Choroid plexus epithelial cell (primary cell): ENCODE measurements around the gene NRBF2.
"Not testable (repeated sequence)": the region's sequence is repeated elsewhere in the genome, so short reads cannot be mapped to it uniquely, and the experiment has no call there.

ENCODE experiments used
- DNase-seq: peaks from one replicate; pipeline ENCODE4 v3.0.0-alpha.2; 2010; ENCODE audit warnings: low read depth
- H3K4me3 ChIP-seq: 2 replicates; pipeline ENCODE4 v1.5.1; 2011; ENCODE audit warnings: low read depth, mild to moderate bottlenecking, control low read depth, low read length, moderate library complexity
- TF ChIP-seq, protein P1 (sequence below): conservative IDR thresholded peaks from 2 replicates; pipeline ENCODE4 v1.5.1; 2011; ENCODE audit warnings: low read depth, mild to moderate bottlenecking, control low read depth, inconsistent platforms, low read length, moderate library complexity

NRBF2 gene

DNA sequence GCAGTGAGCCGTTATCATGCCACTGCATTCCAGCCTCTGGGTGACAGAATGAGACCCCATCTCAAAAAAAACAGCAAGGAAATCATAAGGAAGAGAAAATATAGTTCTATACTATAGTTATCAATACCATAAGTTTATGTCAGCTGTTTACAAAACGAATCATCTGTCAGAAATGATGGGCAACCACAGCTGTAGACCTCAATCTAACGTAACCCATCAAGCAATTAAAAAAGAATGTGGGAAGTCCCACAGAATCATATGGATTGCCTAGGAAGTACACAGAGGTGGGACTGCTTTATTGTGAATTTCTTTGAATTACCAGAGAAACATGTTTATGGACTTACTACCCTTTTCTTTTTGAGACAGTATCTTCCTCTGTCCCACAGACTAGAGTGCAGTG, 6.9 kb downstream of the NRBF2 start:
- TF ChIP-seq, protein P1, sequence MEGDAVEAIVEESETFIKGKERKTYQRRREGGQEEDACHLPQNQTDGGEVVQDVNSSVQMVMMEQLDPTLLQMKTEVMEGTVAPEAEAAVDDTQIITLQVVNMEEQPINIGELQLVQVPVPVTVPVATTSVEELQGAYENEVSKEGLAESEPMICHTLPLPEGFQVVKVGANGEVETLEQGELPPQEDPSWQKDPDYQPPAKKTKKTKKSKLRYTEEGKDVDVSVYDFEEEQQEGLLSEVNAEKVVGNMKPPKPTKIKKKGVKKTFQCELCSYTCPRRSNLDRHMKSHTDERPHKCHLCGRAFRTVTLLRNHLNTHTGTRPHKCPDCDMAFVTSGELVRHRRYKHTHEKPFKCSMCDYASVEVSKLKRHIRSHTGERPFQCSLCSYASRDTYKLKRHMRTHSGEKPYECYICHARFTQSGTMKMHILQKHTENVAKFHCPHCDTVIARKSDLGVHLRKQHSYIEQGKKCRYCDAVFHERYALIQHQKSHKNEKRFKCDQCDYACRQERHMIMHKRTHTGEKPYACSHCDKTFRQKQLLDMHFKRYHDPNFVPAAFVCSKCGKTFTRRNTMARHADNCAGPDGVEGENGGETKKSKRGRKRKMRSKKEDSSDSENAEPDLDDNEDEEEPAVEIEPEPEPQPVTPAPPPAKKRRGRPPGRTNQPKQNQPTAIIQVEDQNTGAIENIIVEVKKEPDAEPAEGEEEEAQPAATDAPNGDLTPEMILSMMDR: no peak
- H3K4me3 ChIP-seq: no peak overlapping the region
- DNase-seq: no peak

DNA sequence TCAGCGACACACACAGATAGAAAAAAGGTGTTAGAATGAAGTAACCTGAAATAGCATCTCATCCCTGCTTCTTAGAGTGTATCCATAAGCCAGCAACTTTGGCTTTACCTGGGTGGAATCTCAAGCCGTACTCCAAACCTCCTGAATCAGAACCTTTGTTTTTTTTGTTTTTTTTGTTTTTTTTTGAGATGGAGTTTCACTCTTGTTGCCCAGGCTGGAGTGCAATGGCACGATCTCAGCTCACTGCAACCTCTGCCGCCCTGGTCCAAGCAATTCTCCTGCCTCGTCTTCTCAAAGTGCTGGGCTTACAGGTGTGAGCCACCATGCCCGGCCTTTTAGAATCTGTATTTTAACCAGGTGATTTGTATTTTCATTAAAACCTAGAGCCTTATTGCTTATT, 9.0 kb downstream of the NRBF2 start:
- no peak overlapping the region for H3K4me3 ChIP-seq
- TF ChIP-seq, protein P1: no peak
- no peak for DNase-seq

DNA sequence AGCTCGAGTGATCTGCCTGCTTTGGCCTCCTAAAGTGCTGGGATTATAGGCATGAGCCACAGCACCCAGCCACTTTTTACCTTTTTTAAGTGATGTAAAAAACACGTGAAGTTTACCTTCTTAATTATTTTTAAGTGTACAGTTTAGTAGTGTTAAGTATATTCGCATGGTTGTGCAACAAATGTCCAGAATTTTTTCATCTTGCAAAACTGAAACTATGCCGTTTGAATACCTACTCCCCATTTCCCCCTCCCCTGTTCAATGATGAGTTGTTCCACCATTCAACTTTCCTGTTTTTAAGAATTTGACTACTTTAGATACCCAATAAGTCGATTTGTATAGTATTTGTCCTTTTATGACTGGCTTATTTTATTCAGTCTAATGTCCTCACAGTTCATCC, 10.9 kb downstream of the NRBF2 start:
- TF ChIP-seq, protein P1: no peak
- DNase-seq: no peak
- no peak overlapping the region for H3K4me3 ChIP-seq

DNA sequence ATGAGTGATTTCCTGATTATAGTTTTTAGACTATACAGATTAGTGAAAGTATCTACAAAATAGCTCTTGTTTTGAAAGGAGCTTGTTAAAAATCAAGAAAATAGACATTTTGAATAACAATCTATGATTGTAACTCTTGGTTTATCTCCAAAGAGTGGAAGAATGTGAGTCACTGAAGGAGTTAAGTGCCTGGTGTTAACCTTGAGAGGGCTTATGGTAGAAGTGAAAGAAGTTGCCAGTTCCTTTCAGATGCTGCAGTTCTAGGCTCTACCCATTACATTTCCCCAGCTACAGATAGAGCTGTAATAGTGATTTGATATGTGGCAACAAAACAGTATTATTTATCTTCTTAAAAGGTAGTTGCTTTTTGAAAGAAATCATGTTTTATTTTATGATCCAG, 12.7 kb downstream of the NRBF2 start:
- TF ChIP-seq, protein P1: no peak
- no peak overlapping the region for H3K4me3 ChIP-seq
- DNase-seq: no peak

DNA sequence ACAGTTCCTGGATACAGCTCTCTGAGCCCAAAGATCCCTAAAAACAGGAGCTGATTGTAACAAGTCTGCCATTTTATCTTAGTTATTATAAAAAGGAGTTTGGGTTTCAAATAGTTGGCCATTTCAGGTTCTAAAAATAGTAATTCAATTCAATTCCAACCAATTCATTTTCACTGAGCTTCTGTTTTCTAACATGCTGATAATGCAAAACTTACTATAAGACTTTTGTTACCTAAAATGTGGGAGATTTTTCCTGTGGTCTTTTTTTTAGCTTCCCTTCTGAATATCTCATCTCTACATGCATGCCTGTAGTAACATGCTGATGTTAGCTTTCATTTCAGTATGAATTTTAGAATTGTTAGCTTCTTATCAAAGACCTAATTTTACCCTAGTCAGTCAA, 13.4 kb downstream of the NRBF2 start:
- no peak for DNase-seq
- H3K4me3 ChIP-seq: no peak overlapping the region
- TF ChIP-seq, protein P1: no peak

DNA sequence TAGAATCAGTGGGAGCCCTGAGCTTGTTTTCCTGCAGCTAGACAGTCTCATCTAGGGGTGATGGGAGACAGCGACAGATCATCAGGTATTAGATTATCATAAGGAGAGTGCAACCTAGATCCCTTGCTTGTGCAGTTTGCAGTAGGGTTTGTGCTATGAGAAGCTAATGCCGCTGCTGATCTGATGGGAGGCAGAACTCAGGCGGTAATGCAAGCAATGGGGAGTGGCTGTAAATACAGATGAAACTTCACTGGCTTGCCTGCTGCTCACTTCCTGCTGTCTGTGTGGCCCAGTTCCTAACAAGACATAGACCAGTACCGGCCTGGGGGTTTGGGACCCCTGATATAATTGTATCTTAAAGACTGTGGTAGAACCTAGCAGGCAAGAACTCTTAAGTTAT, 17.6 kb downstream of the NRBF2 start:
- no peak for DNase-seq
- H3K4me3 ChIP-seq: no peak overlapping the region
- TF ChIP-seq, protein P1: no peak

DNA sequence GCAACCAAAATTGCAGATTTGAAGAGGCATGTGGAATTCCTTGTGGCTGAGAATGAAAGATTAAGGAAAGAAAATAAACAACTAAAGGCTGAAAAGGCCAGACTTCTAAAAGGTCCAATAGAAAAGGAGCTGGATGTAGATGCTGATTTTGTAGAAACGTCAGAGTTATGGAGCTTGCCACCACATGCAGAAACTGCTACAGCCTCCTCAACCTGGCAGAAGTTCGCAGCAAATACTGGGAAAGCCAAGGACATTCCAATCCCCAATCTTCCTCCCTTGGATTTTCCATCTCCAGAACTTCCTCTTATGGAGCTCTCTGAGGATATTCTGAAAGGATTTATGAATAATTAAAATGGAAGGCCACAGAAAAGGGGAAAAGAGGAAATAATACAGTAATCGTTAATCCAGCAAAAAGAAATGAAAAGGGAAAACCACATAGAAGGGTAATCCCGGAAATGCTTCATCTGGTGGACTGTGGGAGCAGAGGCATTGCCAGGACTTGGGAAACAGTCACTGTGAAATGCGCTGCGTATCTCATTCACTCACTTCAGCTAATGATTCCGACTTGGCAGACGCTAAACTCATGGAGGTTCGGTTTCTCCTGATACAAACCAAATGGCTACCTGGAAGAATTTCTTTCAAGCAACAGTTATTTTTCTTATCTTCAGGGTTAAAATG, 20.9 kb downstream of the NRBF2 start:
- DNase-seq, H3K4me3 ChIP-seq: not testable (repeated sequence)
